Nephron progenitor cell (in vitro differentiated cells): ENCODE results near the gene SIRPB2.

Experiments used
- DNase-seq: peaks from one replicate; pipeline ENCODE4 v3.0.0; 2021
- H3K27ac Mint-ChIP-seq: 2 replicates; pipeline ENCODE4 v1.8.0; 2021; ENCODE audit warnings: mild to moderate bottlenecking, moderate library complexity, mixed read lengths
- H3K27me3 Mint-ChIP-seq: 2 replicates; pipeline ENCODE4 v1.8.0; 2021; ENCODE audit warnings: mild to moderate bottlenecking, low read depth, mixed read lengths; ENCODE audit not compliant: poor library complexity
- H3K36me3 Mint-ChIP-seq: 2 replicates; pipeline ENCODE4 v1.8.0; 2021; ENCODE audit warnings: low read depth, mixed read lengths
- H3K4me1 Mint-ChIP-seq: 2 replicates; pipeline ENCODE4 v1.8.0; 2021; ENCODE audit warnings: mixed read lengths
- H3K4me3 Mint-ChIP-seq: 2 replicates; pipeline ENCODE4 v1.8.0; 2021; ENCODE audit warnings: mild to moderate bottlenecking, moderate library complexity, mixed read lengths
- H3K9me3 Mint-ChIP-seq: 2 replicates; pipeline ENCODE4 v1.8.0; 2021; ENCODE audit warnings: mild to moderate bottlenecking, moderate library complexity, mixed read lengths
- CTCF ChIP-seq: fragments of 200-600 bp; sonication (generic); IDR thresholded peaks from 2 replicates; pipeline ENCODE4 v1.5.0; 2021; ENCODE audit warnings: antibody characterized with exemption

SIRPB2 gene

GRCh38 chr20:1490643-1491195, 501 bp downstream of the SIRPB2 start:
- Mint-ChIP-seq H3K36me3 (no peaks in the 10 kb centered on the region), H3K9me3 (no peaks in the 10 kb centered on the region), H3K4me3 (no peak overlapping the region), H3K27me3 (peaks cover 77% of the 10 kb centered on the region), H3K4me1 (peaks cover 13% of the 10 kb centered on the region), H3K27ac (no peak overlapping the region)
- TF ChIP-seq CTCF, result no peak
- no peak for DNase-seq

GRCh38 chr20:1489764-1490436, 1.3 kb downstream of the SIRPB2 start:
- Mint-ChIP-seq H3K4me1 (peaks cover 11% of the 10 kb centered on the region), H3K9me3 (no peaks in the 10 kb centered on the region), H3K27ac (no peak overlapping the region), H3K36me3 (no peaks in the 10 kb centered on the region), H3K27me3 (peaks cover 77% of the 10 kb centered on the region), H3K4me3 (no peak overlapping the region)
- no peak for TF ChIP-seq CTCF
- DNase-seq, result no peak

GRCh38 chr20:1489325-1489724, 1.9 kb downstream of the SIRPB2 start:
- TF ChIP-seq CTCF, result no peak
- Mint-ChIP-seq H3K4me1 (peaks cover 6% of the 10 kb centered on the region), H3K36me3 (no peaks in the 10 kb centered on the region), H3K9me3 (no peaks in the 10 kb centered on the region), H3K4me3 (no peak overlapping the region), H3K27me3 (peaks cover 75% of the 10 kb centered on the region), H3K27ac (no peak overlapping the region)
- no peak for DNase-seq

- Mint-ChIP-seq H3K27ac (no peak overlapping the region), H3K36me3 (no peaks in the 10 kb centered on the region), H3K4me3 (no peak overlapping the region), H3K27me3 (peaks cover 71% of the 10 kb centered on the region), H3K9me3 (no peaks in the 10 kb centered on the region), H3K4me1 (no peaks in the 10 kb centered on the region)
- TF ChIP-seq CTCF, result no peak
- no peak for DNase-seq
Observed at GRCh38 chr20:1486566-1486965, 4.7 kb downstream of the SIRPB2 start.

- Mint-ChIP-seq H3K4me1 (no peaks in the 10 kb centered on the region), H3K27ac (no peak overlapping the region), H3K9me3 (no peaks in the 10 kb centered on the region), H3K4me3 (no peak overlapping the region), H3K36me3 (no peaks in the 10 kb centered on the region), H3K27me3 (peaks cover 56% of the 10 kb centered on the region)
- TF ChIP-seq CTCF, result no peak
- DNase-seq, result no peak
Observed at GRCh38 chr20:1484438-1485116, 6.6 kb downstream of the SIRPB2 start.
